HepG2 (cell line): ENCODE results near the gene CKLF. TPM values are rescaled to one million over a fixed set of nuclear protein-coding genes. Genes with fewer than 3 reads are reported as not detected.

Experiments used
- FOXK2 ChIP-seq: fragments of 450-650 bp; IDR thresholded peaks from 2 replicates; pipeline ENCODE4 v1.6.1; 2016
- SRSF1 ChIP-seq: fragments of 200-400 bp; formaldehyde crosslinking; optimal IDR thresholded peaks from 2 replicates; pipeline ENCODE3; 2017; ENCODE audit warnings: mild to moderate bottlenecking, low read depth, low read length, moderate library complexity
- TBP ChIP-seq: sonication (generic); formaldehyde crosslinking; IDR thresholded peaks from 2 replicates; pipeline ENCODE4 v1.5.0; 2020; ENCODE audit warnings: missing genetic modification reagents
- TBX2 ChIP-seq: sonication (generic); formaldehyde crosslinking; IDR thresholded peaks from 2 replicates; pipeline ENCODE4 v1.5.0; 2020; ENCODE audit warnings: missing genetic modification reagents, mild to moderate bottlenecking, borderline replicate concordance
- U2AF2 ChIP-seq: fragments of 200-400 bp; formaldehyde crosslinking; IDR thresholded peaks from 2 replicates; pipeline ENCODE4 v1.6.1; 2017; ENCODE audit warnings: low read depth, mild to moderate bottlenecking, low read length
- ZNF547 ChIP-seq: sonication (generic); formaldehyde crosslinking; IDR thresholded peaks from 2 replicates; pipeline ENCODE4 v1.5.1; 2020; ENCODE audit warnings: mild to moderate bottlenecking, missing genetic modification reagents
- polyA plus RNA-seq, 8 experiments: library from polyadenylated mRNA; depleted of rRNA in 3 of 8; stranded (reverse) in 7 of 8; unstranded in 1 of 8; fragments of >200 nt; fragmentation: Illumina TruSeq in 4 of 8; extraction: Trizol in 4 of 8; gene quantifications; 2 replicates each; pipeline versions ENCODE4 v1.2.1 to v1.2.3, GENCODE V29; 2011 to 2016; ENCODE audit warnings: low read depth in 4 of 8, missing spikeins in 1 of 8, mixed read lengths in 1 of 8; ENCODE audit not compliant: insufficient read depth in 1 of 8
- total RNA-seq, 5 experiments: library from RNA; depleted of rRNA; stranded (reverse); fragments of >200 nt; fragmentation: Illumina TruSeq; extraction: Trizol; gene quantifications; 2 replicates each; pipeline ENCODE4 v1.2.3, GENCODE V29; 2016; ENCODE audit warnings: low read depth in 1 of 5
- TF ChIP-seq, protein P1 (sequence below): sonication (generic); formaldehyde crosslinking; IDR thresholded peaks from 2 replicates; pipeline ENCODE4 v1.4.0; 2020; ENCODE audit warnings: missing genetic modification reagents
- TF ChIP-seq, protein P2 (sequence below): sonication (generic); formaldehyde crosslinking; IDR thresholded peaks from 2 replicates; pipeline ENCODE4 v1.4.0; 2020; ENCODE audit warnings: missing genetic modification reagents
- TF ChIP-seq, protein P3 (sequence below): sonication (generic); formaldehyde crosslinking; IDR thresholded peaks from 2 replicates; pipeline ENCODE4 v1.4.0; 2020; ENCODE audit warnings: missing genetic modification reagents, borderline replicate concordance
- TF ChIP-seq, protein P4 (sequence below): sonication (generic); formaldehyde crosslinking; IDR thresholded peaks from 2 replicates; pipeline ENCODE4 v1.4.0; 2020; ENCODE audit warnings: missing genetic modification reagents
- TF ChIP-seq, protein P5 (sequence below): sonication (generic); formaldehyde crosslinking; IDR thresholded peaks from 2 replicates; pipeline ENCODE4 v1.5.0; 2020; ENCODE audit warnings: missing genetic modification reagents, mild to moderate bottlenecking, borderline replicate concordance

Gene CKLF
- total and polyA plus RNA-seq, 2 of the 13 experiments (the other 11 are each of a cell fraction or from before 2014, with no cell fraction given), result 120 to 167 TPM

DNA sequence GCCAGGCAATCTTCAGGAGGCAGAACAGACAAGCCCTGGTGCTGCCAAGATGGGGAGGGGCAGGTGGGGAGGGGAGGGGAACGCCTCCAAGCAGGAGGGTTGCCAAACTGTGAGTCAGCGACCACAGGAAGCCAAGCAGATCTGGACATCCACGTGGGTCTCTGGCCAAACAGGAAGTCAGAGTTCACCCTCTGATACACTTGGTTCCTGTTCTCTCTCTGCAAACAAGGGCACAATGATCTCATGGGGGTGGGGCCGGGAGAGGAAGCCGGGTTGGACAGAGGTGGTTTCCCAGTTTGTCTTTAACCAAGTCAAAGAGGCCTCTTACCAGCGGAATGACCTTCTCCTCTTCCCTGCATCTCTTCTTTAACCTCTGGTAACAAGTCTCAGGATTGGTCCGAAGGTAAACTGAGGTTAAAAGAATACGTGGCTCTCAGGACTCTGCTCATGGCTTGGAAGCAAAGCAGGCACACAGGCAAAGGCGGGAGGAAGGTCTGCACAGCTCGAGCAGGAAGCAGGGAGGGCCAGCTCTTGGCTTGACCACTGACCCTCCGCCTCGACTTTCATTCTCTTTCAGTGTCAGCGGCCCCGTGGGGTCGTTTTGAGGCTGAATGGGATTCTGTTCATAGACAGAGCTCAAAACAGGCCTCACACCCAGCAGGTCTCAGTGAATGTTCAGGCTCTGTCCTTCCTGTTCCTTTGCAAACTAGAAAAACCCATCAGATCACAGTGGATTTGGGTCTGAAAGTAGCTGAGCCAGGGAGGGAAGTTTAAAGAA is 35.4 kb upstream of the CKLF start (continued):
- TF ChIP-seq, protein P1, sequence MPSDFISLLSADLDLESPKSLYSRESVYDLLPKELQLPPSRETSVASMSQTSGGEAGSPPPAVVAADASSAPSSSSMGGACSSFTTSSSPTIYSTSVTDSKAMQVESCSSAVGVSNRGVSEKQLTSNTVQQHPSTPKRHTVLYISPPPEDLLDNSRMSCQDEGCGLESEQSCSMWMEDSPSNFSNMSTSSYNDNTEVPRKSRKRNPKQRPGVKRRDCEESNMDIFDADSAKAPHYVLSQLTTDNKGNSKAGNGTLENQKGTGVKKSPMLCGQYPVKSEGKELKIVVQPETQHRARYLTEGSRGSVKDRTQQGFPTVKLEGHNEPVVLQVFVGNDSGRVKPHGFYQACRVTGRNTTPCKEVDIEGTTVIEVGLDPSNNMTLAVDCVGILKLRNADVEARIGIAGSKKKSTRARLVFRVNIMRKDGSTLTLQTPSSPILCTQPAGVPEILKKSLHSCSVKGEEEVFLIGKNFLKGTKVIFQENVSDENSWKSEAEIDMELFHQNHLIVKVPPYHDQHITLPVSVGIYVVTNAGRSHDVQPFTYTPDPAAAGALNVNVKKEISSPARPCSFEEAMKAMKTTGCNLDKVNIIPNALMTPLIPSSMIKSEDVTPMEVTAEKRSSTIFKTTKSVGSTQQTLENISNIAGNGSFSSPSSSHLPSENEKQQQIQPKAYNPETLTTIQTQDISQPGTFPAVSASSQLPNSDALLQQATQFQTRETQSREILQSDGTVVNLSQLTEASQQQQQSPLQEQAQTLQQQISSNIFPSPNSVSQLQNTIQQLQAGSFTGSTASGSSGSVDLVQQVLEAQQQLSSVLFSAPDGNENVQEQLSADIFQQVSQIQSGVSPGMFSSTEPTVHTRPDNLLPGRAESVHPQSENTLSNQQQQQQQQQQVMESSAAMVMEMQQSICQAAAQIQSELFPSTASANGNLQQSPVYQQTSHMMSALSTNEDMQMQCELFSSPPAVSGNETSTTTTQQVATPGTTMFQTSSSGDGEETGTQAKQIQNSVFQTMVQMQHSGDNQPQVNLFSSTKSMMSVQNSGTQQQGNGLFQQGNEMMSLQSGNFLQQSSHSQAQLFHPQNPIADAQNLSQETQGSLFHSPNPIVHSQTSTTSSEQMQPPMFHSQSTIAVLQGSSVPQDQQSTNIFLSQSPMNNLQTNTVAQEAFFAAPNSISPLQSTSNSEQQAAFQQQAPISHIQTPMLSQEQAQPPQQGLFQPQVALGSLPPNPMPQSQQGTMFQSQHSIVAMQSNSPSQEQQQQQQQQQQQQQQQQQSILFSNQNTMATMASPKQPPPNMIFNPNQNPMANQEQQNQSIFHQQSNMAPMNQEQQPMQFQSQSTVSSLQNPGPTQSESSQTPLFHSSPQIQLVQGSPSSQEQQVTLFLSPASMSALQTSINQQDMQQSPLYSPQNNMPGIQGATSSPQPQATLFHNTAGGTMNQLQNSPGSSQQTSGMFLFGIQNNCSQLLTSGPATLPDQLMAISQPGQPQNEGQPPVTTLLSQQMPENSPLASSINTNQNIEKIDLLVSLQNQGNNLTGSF, result no peak
- TF ChIP-seq, protein P2, sequence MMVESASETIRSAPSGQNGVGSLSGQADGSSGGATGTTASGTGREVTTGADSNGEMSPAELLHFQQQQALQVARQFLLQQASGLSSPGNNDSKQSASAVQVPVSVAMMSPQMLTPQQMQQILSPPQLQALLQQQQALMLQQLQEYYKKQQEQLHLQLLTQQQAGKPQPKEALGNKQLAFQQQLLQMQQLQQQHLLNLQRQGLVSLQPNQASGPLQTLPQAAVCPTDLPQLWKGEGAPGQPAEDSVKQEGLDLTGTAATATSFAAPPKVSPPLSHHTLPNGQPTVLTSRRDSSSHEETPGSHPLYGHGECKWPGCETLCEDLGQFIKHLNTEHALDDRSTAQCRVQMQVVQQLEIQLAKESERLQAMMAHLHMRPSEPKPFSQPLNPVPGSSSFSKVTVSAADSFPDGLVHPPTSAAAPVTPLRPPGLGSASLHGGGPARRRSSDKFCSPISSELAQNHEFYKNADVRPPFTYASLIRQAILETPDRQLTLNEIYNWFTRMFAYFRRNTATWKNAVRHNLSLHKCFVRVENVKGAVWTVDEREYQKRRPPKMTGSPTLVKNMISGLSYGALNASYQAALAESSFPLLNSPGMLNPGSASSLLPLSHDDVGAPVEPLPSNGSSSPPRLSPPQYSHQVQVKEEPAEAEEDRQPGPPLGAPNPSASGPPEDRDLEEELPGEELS (CRISPR knock-in tag), result peak; percentile 98
- TF ChIP-seq, protein P3, sequence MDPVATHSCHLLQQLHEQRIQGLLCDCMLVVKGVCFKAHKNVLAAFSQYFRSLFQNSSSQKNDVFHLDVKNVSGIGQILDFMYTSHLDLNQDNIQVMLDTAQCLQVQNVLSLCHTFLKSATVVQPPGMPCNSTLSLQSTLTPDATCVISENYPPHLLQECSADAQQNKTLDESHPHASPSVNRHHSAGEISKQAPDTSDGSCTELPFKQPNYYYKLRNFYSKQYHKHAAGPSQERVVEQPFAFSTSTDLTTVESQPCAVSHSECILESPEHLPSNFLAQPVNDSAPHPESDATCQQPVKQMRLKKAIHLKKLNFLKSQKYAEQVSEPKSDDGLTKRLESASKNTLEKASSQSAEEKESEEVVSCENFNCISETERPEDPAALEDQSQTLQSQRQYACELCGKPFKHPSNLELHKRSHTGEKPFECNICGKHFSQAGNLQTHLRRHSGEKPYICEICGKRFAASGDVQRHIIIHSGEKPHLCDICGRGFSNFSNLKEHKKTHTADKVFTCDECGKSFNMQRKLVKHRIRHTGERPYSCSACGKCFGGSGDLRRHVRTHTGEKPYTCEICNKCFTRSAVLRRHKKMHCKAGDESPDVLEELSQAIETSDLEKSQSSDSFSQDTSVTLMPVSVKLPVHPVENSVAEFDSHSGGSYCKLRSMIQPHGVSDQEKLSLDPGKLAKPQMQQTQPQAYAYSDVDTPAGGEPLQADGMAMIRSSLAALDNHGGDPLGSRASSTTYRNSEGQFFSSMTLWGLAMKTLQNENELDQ (CRISPR knock-in tag), result no peak
- TF ChIP-seq ZNF547 (CRISPR knock-in tag) (0 out of 2 replicates have a peak, but pooled peaks have one; percentile 64), TBP (peak; percentile 91; the same call in 1 of the 2 replicates), SRSF1 (peak; percentile 36), TBX2 (CRISPR knock-in tag) (peak; percentile 91), U2AF2 (no peak), FOXK2 (peak; percentile 88)
- TF ChIP-seq, protein P4, sequence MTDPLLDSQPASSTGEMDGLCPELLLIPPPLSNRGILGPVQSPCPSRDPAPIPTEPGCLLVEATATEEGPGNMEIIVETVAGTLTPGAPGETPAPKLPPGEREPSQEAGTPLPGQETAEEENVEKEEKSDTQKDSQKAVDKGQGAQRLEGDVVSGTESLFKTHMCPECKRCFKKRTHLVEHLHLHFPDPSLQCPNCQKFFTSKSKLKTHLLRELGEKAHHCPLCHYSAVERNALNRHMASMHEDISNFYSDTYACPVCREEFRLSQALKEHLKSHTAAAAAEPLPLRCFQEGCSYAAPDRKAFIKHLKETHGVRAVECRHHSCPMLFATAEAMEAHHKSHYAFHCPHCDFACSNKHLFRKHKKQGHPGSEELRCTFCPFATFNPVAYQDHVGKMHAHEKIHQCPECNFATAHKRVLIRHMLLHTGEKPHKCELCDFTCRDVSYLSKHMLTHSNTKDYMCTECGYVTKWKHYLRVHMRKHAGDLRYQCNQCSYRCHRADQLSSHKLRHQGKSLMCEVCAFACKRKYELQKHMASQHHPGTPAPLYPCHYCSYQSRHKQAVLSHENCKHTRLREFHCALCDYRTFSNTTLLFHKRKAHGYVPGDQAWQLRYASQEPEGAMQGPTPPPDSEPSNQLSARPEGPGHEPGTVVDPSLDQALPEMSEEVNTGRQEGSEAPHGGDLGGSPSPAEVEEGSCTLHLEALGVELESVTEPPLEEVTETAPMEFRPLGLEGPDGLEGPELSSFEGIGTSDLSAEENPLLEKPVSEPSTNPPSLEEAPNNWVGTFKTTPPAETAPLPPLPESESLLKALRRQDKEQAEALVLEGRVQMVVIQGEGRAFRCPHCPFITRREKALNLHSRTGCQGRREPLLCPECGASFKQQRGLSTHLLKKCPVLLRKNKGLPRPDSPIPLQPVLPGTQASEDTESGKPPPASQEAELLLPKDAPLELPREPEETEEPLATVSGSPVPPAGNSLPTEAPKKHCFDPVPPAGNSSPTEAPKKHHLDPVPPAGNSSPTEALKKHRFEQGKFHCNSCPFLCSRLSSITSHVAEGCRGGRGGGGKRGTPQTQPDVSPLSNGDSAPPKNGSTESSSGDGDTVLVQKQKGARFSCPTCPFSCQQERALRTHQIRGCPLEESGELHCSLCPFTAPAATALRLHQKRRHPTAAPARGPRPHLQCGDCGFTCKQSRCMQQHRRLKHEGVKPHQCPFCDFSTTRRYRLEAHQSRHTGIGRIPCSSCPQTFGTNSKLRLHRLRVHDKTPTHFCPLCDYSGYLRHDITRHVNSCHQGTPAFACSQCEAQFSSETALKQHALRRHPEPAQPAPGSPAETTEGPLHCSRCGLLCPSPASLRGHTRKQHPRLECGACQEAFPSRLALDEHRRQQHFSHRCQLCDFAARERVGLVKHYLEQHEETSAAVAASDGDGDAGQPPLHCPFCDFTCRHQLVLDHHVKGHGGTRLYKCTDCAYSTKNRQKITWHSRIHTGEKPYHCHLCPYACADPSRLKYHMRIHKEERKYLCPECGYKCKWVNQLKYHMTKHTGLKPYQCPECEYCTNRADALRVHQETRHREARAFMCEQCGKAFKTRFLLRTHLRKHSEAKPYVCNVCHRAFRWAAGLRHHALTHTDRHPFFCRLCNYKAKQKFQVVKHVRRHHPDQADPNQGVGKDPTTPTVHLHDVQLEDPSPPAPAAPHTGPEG (CRISPR knock-in tag), result peak; percentile 82; the same call in 1 of the 2 replicates
- TF ChIP-seq, protein P5, sequence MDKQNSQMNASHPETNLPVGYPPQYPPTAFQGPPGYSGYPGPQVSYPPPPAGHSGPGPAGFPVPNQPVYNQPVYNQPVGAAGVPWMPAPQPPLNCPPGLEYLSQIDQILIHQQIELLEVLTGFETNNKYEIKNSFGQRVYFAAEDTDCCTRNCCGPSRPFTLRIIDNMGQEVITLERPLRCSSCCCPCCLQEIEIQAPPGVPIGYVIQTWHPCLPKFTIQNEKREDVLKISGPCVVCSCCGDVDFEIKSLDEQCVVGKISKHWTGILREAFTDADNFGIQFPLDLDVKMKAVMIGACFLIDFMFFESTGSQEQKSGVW (CRISPR knock-in tag), result no peak
